Vagina (tissue), 2 donors: ENCODE measurements around the gene PHC2. TPM values are rescaled to one million over a fixed set of nuclear protein-coding genes. Genes with fewer than 3 reads are reported as not detected.
A peak's percentile ranks its signal among the peaks of the same experiment; 100 is the strongest.

Experiments
- DNase-seq, 2 donors: peaks; one replicate each; pipeline ENCODE4 v3.0.0-alpha.2; 2017; ENCODE audit errors: extremely low spot score in 2 of 2
- H3K27ac ChIP-seq: fragments of 200-600 bp; sonication (generic); one replicate; pipeline ENCODE4 v1.5.1; 2019
- H3K27me3 ChIP-seq: fragments of 200-600 bp; sonication (generic); one replicate; pipeline ENCODE4 v1.5.1; 2019
- H3K36me3 ChIP-seq, 2 donors: fragments of 200-600 bp; sonication (generic); one replicate each; pipeline ENCODE4 v1.5.1; 2017 to 2019
- H3K4me1 ChIP-seq: fragments of 200-600 bp; sonication (generic); one replicate; pipeline ENCODE4 v1.5.1; 2019
- H3K4me3 ChIP-seq, 2 donors: fragments of 200-600 bp; sonication (generic); 1 replicate in 1 of 2; 2 replicates in 1 of 2; pipeline ENCODE4 v1.5.1; 2016 to 2019
- H3K9me3 ChIP-seq: fragments of 200-600 bp; sonication (generic); one replicate; pipeline ENCODE4 v1.5.1; 2019
- POLR2A ChIP-seq, 2 donors: fragments of 450-650 bp; IDR thresholded peaks; one replicate each; pipeline ENCODE4 v1.6.1; 2017; ENCODE audit warnings: antibody characterized with exemption in 2 of 2, mild to moderate bottlenecking in 2 of 2, moderate library complexity in 2 of 2
- POLR2AphosphoS5 ChIP-seq, 2 donors: sonication (generic); formaldehyde crosslinking; IDR thresholded peaks; one replicate each; pipeline ENCODE4 v1.9.0; 2017; ENCODE audit warnings: antibody characterized with exemption in 2 of 2, mild to moderate bottlenecking in 2 of 2, low read depth in 1 of 2; ENCODE audit not compliant: insufficient read depth in 1 of 2
- intact Hi-C: fragments of 100-400 bp; cut with DNase I; formaldehyde crosslinking; loops from one replicate; pipeline ENCODE4 v1.15.1; 2023
- total RNA-seq: library from RNA; depleted of rRNA; stranded (reverse); fragments of >200 nt; gene quantifications from one replicate; pipeline ENCODE4 v1.2.3, GENCODE V29; 2016
- TF ChIP-seq, protein P1 (sequence below), 3 experiments: fragments of 450-650 bp in 2 of 3; fragments of 200-600 bp in 1 of 3; sonication (generic) in 1 of 3; IDR thresholded peaks; one replicate each; pipeline ENCODE4 v1.5.1; 2017 to 2019; ENCODE audit warnings: antibody characterized with exemption in 3 of 3, mild to moderate bottlenecking in 2 of 3, moderate library complexity in 2 of 3

PHC2 gene
- total RNA-seq, 1 donor from 2014 or later: 97.2 TPM

- Histone ChIP-seq H3K4me3 (no peak overlapping the region), H3K36me3 (peaks cover 0 to 38% of the 10 kb centered on the region in 2 donors), H3K27ac (peak overlapping the region; percentile 43), H3K4me1 (peaks cover 34% of the 10 kb centered on the region), H3K27me3 (no peaks in the 10 kb centered on the region), H3K9me3 (no peaks in the 10 kb centered on the region)
- intact Hi-C loops: loop anchor here (5.0 kb wide), 1 partner anchor 71 kb away; no protein-coding TSS in a partner anchor
- no peak for TF ChIP-seq POLR2A (IDR thresholded peaks at IDR 0.05)
- no peak for TF ChIP-seq POLR2AphosphoS5 (IDR thresholded peaks at IDR 0.05; ENCODE audit: insufficient read depth in 1 of 2, low read depth in 1 of 2)
- TF ChIP-seq, protein P1, sequence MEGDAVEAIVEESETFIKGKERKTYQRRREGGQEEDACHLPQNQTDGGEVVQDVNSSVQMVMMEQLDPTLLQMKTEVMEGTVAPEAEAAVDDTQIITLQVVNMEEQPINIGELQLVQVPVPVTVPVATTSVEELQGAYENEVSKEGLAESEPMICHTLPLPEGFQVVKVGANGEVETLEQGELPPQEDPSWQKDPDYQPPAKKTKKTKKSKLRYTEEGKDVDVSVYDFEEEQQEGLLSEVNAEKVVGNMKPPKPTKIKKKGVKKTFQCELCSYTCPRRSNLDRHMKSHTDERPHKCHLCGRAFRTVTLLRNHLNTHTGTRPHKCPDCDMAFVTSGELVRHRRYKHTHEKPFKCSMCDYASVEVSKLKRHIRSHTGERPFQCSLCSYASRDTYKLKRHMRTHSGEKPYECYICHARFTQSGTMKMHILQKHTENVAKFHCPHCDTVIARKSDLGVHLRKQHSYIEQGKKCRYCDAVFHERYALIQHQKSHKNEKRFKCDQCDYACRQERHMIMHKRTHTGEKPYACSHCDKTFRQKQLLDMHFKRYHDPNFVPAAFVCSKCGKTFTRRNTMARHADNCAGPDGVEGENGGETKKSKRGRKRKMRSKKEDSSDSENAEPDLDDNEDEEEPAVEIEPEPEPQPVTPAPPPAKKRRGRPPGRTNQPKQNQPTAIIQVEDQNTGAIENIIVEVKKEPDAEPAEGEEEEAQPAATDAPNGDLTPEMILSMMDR (IDR thresholded peaks at IDR 0.05): no peak
- no peak for DNase-seq
These were observed 134.8 kb downstream of the PHC2 start for GRCh38 chr1:33296082-33296458.

DNA sequence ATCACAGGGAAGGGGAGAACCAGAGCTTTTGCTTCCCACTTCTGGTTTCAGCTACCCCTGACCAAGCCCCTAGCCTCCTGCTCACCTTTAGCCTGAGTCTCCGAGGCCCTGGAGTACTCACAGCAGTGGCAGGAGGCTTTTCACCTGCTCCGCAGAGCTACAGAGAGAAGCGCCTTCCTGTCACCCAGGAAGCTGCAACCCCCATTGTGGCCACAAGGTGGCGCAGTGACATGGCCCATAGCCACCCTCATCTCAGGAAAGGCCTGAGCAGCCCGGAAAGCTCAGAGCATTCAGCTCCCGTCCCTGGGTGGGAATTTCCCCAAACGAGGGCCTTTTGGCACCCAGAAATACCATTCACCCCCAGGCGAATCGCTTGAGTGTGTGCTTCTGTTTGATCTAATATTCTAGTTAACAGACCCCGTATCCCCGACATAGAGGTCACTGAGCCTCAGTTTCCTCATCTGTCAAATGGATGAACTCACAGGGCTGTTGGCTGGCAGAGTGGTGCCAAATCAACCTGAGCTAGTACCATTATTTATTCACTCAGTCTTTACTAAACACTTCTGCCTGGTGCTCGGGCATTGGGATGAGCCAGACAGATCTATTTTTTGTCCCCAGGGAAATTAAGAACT lies 135.3 kb downstream of the PHC2 start:
- Histone ChIP-seq H3K4me1 (peaks cover 30% of the 10 kb centered on the region), H3K4me3 (no peak overlapping the region), H3K9me3 (no peaks in the 10 kb centered on the region), H3K27ac (peak overlapping the region; percentile 43), H3K36me3 (peaks cover 0 to 38% of the 10 kb centered on the region in 2 donors), H3K27me3 (no peaks in the 10 kb centered on the region)
- TF ChIP-seq POLR2AphosphoS5 (IDR thresholded peaks at IDR 0.05; ENCODE audit: insufficient read depth in 1 of 2, low read depth in 1 of 2) (peak in 1 of 2 donors; percentile 37), POLR2A (IDR thresholded peaks at IDR 0.05) (no peak)
- TF ChIP-seq, protein P1 (IDR thresholded peaks at IDR 0.05): peak; percentile 98
- intact Hi-C loops: loop anchor here (5.0 kb wide), 1 partner anchor 72 kb away; no protein-coding TSS in a partner anchor
- no peak for DNase-seq

GRCh38 chr1:33295023-33295422 lies 135.9 kb downstream of the PHC2 start:
- Histone ChIP-seq H3K4me1 (peaks cover 30% of the 10 kb centered on the region), H3K9me3 (no peaks in the 10 kb centered on the region), H3K36me3 (peaks cover 0 to 38% of the 10 kb centered on the region in 2 donors), H3K4me3 (no peak overlapping the region), H3K27ac (no peak overlapping the region), H3K27me3 (no peaks in the 10 kb centered on the region)
- TF ChIP-seq POLR2A (IDR thresholded peaks at IDR 0.05) (no peak), POLR2AphosphoS5 (IDR thresholded peaks at IDR 0.05; ENCODE audit: insufficient read depth in 1 of 2, low read depth in 1 of 2) (no peak)
- TF ChIP-seq, protein P1 (IDR thresholded peaks at IDR 0.05): no peak
- DNase-seq: no peak
- intact Hi-C loops: loop anchor here (5.0 kb wide), 1 partner anchor 72 kb away; no protein-coding TSS in a partner anchor

DNA sequence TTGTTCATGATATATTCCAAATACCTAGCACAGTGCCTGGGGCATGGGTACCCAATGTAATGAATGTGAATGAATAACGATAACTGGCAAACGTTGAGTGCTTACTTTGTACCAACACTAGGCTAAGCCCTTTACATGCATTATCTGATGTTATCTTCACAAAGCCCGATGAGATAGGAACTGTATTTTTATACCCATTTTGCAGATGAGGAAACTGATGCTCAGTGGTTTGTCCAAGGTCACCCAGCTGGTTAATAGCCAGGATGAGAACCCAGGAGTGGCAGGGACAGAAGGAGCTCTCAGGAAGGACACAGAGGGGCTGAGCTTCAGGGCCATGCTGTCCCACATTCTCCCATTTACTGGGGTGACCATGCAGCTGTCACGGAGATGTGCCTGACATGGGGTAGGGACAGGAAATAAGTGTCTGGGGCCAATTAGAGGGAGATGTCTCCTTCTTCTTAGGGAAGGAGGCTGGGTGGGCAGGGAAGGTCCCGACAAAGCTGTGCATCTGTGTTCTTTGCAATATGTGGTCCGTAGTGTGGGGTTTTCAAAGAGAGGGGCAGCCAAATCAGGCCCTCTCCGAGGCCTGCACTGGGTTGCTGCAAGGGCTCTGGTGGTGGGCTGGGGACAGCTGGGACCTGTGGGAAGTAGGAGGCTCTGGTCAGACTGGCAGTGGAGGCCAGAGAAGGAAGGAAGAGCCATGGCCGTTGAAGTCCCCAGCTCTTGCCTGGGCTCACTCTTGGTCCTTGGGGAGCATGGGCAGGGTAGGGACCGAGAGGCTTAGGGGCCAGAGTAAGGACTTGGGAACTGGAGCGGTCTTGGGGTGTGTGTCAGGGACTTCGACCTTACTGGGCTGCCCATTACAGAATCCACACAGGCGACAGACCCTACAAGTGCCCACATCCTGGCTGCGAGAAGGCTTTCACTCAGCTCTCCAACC lies 136.6 kb downstream of the PHC2 start:
- no peak overlapping the region for H3K27ac ChIP-seq
- intact Hi-C loops: loop anchor here (5.0 kb wide), 1 partner anchor 73 kb away; no protein-coding TSS in a partner anchor
- peaks cover 30% of the 10 kb centered on the region for H3K4me1 ChIP-seq
- TF ChIP-seq POLR2A (IDR thresholded peaks at IDR 0.05): no peak
- TF ChIP-seq POLR2AphosphoS5 (IDR thresholded peaks at IDR 0.05; ENCODE audit: insufficient read depth in 1 of 2, low read depth in 1 of 2): no peak
- TF ChIP-seq, protein P1 (IDR thresholded peaks at IDR 0.05): no peak
- H3K9me3 ChIP-seq: no peaks in the 10 kb centered on the region
- no peak for DNase-seq
- H3K27me3 ChIP-seq: no peaks in the 10 kb centered on the region
- no peak overlapping the region for H3K4me3 ChIP-seq
- H3K36me3 ChIP-seq: peaks cover 0 to 35% of the 10 kb centered on the region in 2 donors
